Panc1 (cell line): Measurements from ENCODE around the gene CRIM1. TPM values are rescaled to one million over a fixed set of nuclear protein-coding genes. Genes with fewer than 3 reads are reported as not detected.

ENCODE experiments used
- ATAC-seq: fragments of 200-7000 bp; cut with Tn5 transposase; 2 replicates; pipeline ENCODE4 v1.9.1; 2020; ENCODE audit warnings: mild to moderate bottlenecking, moderate library complexity
- BruUV-seq: library from RNA; stranded (reverse); fragments of 400-500 nt; replicated peaks from 2 replicates; lab custom pipeline; 2021; lab: Mats Ljungman, UMichigan
- CTCF ChIA-PET: fragments of 300-600 bp; sonication (Branson Sonifier 250); formaldehyde crosslinking; loops from one replicate; lab custom pipeline; 2022; ENCODE audit warnings: antibody characterized with exemption; lab: Charles Lee
- POLR2A ChIA-PET: fragments of 300-600 bp; sonication (Branson Sonifier 250); formaldehyde crosslinking; loops from one replicate; lab custom pipeline; 2022; ENCODE audit warnings: antibody characterized with exemption; lab: Charles Lee
- DNase-seq: peaks from one replicate; pipeline ENCODE4 v3.0.0-alpha.2; 2010; ENCODE audit warnings: low read depth, low spot score
- H3K27ac ChIP-seq: 2 replicates; pipeline ENCODE4 v1.5.1; 2011; ENCODE audit warnings: mild to moderate bottlenecking, low read length, inconsistent platforms
- H3K27me3 ChIP-seq: fragments of 200-500 bp; sonication (Bioruptor generic); 2 replicates; pipeline ENCODE4 v1.6.0; 2014; ENCODE audit warnings: low read length, inconsistent platforms; ENCODE audit not compliant: control insufficient read depth, insufficient read depth
- H3K36me3 ChIP-seq: fragments of 200-500 bp; sonication (Bioruptor generic); 2 replicates; pipeline ENCODE4 v1.5.1; 2014; ENCODE audit warnings: inconsistent platforms, mild to moderate bottlenecking, low read length, moderate library complexity; ENCODE audit not compliant: control insufficient read depth, insufficient read depth
- H3K4me1 ChIP-seq: 2 replicates; pipeline ENCODE4 v1.5.1; 2011; ENCODE audit warnings: inconsistent platforms, mild to moderate bottlenecking, low read length, moderate library complexity; ENCODE audit not compliant: control insufficient read depth, insufficient read depth
- H3K4me3 ChIP-seq, 2 experiments: 2 replicates each; pipeline ENCODE4 v1.5.1; 2011 to 2012; ENCODE audit warnings: low read depth in 2 of 2, low read length in 2 of 2, mild to moderate bottlenecking in 2 of 2, inconsistent platforms in 1 of 2, moderate library complexity in 1 of 2
- H3K9me3 ChIP-seq: fragments of 200-500 bp; sonication (Bioruptor generic); 2 replicates; pipeline ENCODE4 v1.5.1; 2014; ENCODE audit warnings: low read depth, mild to moderate bottlenecking, inconsistent platforms, low read length, moderate library complexity; ENCODE audit not compliant: control insufficient read depth, insufficient read depth
- POLR2AphosphoS5 ChIP-seq: IDR thresholded peaks from 2 replicates; pipeline ENCODE4 v1.6.1; 2012; ENCODE audit warnings: mild to moderate bottlenecking, low read depth, low read length, moderate library complexity
- SIN3A ChIP-seq: IDR thresholded peaks from 2 replicates; pipeline ENCODE4 v1.6.1; 2012; ENCODE audit warnings: low read depth, mild to moderate bottlenecking, low read length, moderate library complexity, borderline replicate concordance; ENCODE audit not compliant: insufficient read depth
- TCF7L2 ChIP-seq: IDR thresholded peaks from 2 replicates; pipeline ENCODE4 v1.6.1; 2011; ENCODE audit warnings: mild to moderate bottlenecking, low read depth, low read length, inconsistent platforms
- in situ Hi-C: cut with HindIII; loops from 2 replicates; pipeline ENCODE4 v1.10.0; 2016; ENCODE audit warnings: low sequenced_read_pairs, low pct_unique_long_range_greater_than_20kb
- intact Hi-C: fragments of 100-400 bp; cut with micrococcal nuclease; formaldehyde crosslinking; loops from one replicate; pipeline ENCODE4 v1.10.0; 2022; ENCODE audit not compliant: unreplicated experiment
- total RNA-seq: library from RNA; stranded (reverse); gene quantifications from one replicate; pipeline ENCODE4 v1.2.1, GENCODE V29; 2021; ENCODE audit not compliant: unreplicated experiment
- TF ChIP-seq, protein P1 (sequence below): fragments of 450-650 bp; IDR thresholded peaks from 2 replicates; pipeline ENCODE4 v1.5.1; 2017; ENCODE audit warnings: mild to moderate bottlenecking
- TF ChIP-seq, protein P2 (sequence below), 2 experiments: IDR thresholded peaks; 2 replicates each; pipeline ENCODE4 v1.6.1; 2011 to 2012; ENCODE audit warnings: low read depth in 2 of 2, control low read depth in 1 of 2, low read length in 1 of 2, mild to moderate bottlenecking in 1 of 2, moderate library complexity in 1 of 2; ENCODE audit not compliant: insufficient read depth in 1 of 2

Gene CRIM1
- total RNA-seq, 1 experiment from 2014 or later: 290 TPM

DNA sequence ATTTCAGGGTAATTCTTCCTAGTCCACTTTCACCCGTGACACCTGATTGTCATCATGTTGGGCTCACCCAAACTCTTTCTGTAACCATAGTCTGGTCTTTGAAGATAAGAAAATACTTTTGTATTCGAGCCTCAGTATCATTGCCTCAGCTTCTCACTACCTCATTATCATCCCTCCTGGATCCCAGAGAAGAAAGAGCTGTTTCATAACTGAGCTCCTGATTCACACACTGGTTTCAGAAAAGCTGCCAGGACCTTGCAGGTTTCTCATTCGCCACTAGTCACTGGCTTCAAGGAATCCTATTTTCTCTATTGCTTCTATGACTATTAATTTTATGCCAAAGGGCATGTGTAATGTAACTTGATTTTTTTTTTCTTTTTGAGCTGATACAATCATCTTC, 2.9 kb upstream of the CRIM1 start:
- Histone ChIP-seq H3K27ac (peak overlapping the region; percentile 97), H3K9me3 (no peaks in the 10 kb centered on the region), H3K4me3 (peak overlapping the region in 1 of 2 experiments; percentile 0; a peak in 2 of 4 replicates), H3K27me3 (no peaks in the 10 kb centered on the region), H3K36me3 (no peaks in the 10 kb centered on the region; the same call in 1 of the 2 replicates), H3K4me1 (peaks cover 27% of the 10 kb centered on the region)
- intact Hi-C loops: loop anchor here (1.0 to 10.0 kb wide), 4 partner anchors 102 to 478 kb away; no protein-coding TSS in a partner anchor
- TF ChIP-seq POLR2AphosphoS5: 0 out of 2 replicates have a peak, but pooled peaks have one; percentile 42
- TF ChIP-seq, protein P1, sequence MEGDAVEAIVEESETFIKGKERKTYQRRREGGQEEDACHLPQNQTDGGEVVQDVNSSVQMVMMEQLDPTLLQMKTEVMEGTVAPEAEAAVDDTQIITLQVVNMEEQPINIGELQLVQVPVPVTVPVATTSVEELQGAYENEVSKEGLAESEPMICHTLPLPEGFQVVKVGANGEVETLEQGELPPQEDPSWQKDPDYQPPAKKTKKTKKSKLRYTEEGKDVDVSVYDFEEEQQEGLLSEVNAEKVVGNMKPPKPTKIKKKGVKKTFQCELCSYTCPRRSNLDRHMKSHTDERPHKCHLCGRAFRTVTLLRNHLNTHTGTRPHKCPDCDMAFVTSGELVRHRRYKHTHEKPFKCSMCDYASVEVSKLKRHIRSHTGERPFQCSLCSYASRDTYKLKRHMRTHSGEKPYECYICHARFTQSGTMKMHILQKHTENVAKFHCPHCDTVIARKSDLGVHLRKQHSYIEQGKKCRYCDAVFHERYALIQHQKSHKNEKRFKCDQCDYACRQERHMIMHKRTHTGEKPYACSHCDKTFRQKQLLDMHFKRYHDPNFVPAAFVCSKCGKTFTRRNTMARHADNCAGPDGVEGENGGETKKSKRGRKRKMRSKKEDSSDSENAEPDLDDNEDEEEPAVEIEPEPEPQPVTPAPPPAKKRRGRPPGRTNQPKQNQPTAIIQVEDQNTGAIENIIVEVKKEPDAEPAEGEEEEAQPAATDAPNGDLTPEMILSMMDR: no peak
- ChIA-PET CTCF (interaction anchor here (0.7 to 1.5 kb wide), 6 partner anchors 24 to 312 kb away, joined by 3 to 9 read pairs (median 5); no protein-coding TSS in a partner anchor), POLR2A (interaction anchor here (0.6 to 0.9 kb wide), 4 partner anchors 20 to 715 kb away, joined by 3 to 5 read pairs (median 4); no protein-coding TSS in a partner anchor)
- no peak for DNase-seq
- no peak for ATAC-seq
- in situ Hi-C loops: no loop called here
- no TSS peak for BruUV-seq

DNA sequence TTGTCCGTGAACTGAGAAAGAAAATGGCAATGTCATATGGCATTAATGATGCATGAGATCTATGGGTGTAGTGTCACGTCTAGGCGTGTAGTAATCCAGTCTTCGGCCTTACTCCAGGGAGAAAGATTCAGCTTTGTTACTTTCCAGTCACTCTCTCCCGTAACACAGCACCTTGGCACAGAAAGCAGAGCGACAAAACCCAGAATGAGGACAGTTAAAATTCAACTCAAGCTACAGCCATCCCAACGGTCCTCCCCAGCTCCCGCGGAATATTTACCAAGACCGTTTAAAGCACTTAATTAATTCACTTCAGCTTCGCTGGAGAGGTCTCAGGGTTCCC, 797 bp upstream of the CRIM1 start:
- TF ChIP-seq, protein P1: no peak
- no peak for TF ChIP-seq POLR2AphosphoS5
- TF ChIP-seq TCF7L2: no peak
- TF ChIP-seq, protein P2, sequence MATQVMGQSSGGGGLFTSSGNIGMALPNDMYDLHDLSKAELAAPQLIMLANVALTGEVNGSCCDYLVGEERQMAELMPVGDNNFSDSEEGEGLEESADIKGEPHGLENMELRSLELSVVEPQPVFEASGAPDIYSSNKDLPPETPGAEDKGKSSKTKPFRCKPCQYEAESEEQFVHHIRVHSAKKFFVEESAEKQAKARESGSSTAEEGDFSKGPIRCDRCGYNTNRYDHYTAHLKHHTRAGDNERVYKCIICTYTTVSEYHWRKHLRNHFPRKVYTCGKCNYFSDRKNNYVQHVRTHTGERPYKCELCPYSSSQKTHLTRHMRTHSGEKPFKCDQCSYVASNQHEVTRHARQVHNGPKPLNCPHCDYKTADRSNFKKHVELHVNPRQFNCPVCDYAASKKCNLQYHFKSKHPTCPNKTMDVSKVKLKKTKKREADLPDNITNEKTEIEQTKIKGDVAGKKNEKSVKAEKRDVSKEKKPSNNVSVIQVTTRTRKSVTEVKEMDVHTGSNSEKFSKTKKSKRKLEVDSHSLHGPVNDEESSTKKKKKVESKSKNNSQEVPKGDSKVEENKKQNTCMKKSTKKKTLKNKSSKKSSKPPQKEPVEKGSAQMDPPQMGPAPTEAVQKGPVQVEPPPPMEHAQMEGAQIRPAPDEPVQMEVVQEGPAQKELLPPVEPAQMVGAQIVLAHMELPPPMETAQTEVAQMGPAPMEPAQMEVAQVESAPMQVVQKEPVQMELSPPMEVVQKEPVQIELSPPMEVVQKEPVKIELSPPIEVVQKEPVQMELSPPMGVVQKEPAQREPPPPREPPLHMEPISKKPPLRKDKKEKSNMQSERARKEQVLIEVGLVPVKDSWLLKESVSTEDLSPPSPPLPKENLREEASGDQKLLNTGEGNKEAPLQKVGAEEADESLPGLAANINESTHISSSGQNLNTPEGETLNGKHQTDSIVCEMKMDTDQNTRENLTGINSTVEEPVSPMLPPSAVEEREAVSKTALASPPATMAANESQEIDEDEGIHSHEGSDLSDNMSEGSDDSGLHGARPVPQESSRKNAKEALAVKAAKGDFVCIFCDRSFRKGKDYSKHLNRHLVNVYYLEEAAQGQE (IDR thresholded peaks at IDR 0.05; ENCODE audit: insufficient read depth in 1 of 2, low read depth in 2 of 2, low read length in 1 of 2): no peak
- no peak for TF ChIP-seq SIN3A
- intact Hi-C loops: loop anchor here (5.0 to 10.0 kb wide), 4 partner anchors 53 to 480 kb away; no protein-coding TSS in a partner anchor

More for the DNA sequence above, 797 bp upstream of the CRIM1 start:
- Histone ChIP-seq H3K27me3 (no peaks in the 10 kb centered on the region), H3K4me1 (peaks cover 34% of the 10 kb centered on the region), H3K9me3 (no peaks in the 10 kb centered on the region), H3K4me3 (peak overlapping the region; percentile 93 to 99), H3K27ac (peak overlapping the region; percentile 97), H3K36me3 (no peaks in the 10 kb centered on the region; the same call in 1 of the 2 replicates)
- CTCF ChIA-PET: interaction anchor here (0.6 to 1.5 kb wide), 3 partner anchors 13 to 815 kb away, joined by 3 to 11 read pairs (median 4); no protein-coding TSS in a partner anchor
- no peak for ATAC-seq
- in situ Hi-C loops: no loop called here
- BruUV-seq: no TSS peak
- no peak for DNase-seq
- POLR2A ChIA-PET: interaction anchor here (0.6 kb wide), 1 partner anchor 131 kb away, joined by 3 read pairs; no protein-coding TSS in a partner anchor
